ENCODE results near the gene DPP7. TPM values are rescaled to one million over a fixed set of nuclear protein-coding genes. Genes with fewer than 3 reads are reported as not detected.
"Not testable (repeated sequence)": the region's sequence is repeated elsewhere in the genome, so short reads cannot be mapped to it uniquely, and the experiment has no call there.

The DPP7 gene
- total and polyA plus RNA-seq, 7 donors, result 26.6 to 158 (median 91.3) TPM

GRCh38 chr9:137123468-137123837, 8.9 kb upstream of the DPP7 start:
- WGBS, 2 donors, result 70 to 80% methylated on average over 5 of the region's 5 CpGs
- no peaks in the 10 kb centered on the region for H3K9me3 ChIP-seq
- TF ChIP-seq CTCF (IDR thresholded peaks at IDR 0.05), result no peak
- no peak for TF ChIP-seq POLR2AphosphoS5 (IDR thresholded peaks at IDR 0.05)
- no peak for TF ChIP-seq POLR2A (IDR thresholded peaks at IDR 0.05)
- no peak for TF ChIP-seq EP300 (IDR thresholded peaks at IDR 0.05)
- H3K4me3 ChIP-seq, result no peak overlapping the region
- H3K27me3 ChIP-seq, result no peaks in the 10 kb centered on the region
- intact Hi-C loops (cut with DNase I), result no loop called here
- H3K36me3 ChIP-seq, result no peaks in the 10 kb centered on the region
- DNase-seq, result no peak
- H3K4me1 ChIP-seq, result peaks cover 0 to 20% (median 9%) of the 10 kb centered on the region in 4 donors
- H3K27ac ChIP-seq, result no peak overlapping the region

GRCh38 chr9:137122796-137123467, 8.4 kb upstream of the DPP7 start:
- H3K27me3 ChIP-seq; H3K27ac ChIP-seq; DNase-seq; H3K4me3 ChIP-seq; intact Hi-C loops (cut with DNase I); H3K36me3 ChIP-seq; H3K9me3 ChIP-seq: not testable (repeated sequence)
- H3K4me1 ChIP-seq, result peaks cover 0 to 15% (median 4%) of the 10 kb centered on the region in 4 donors
- 76 to 88% methylated on average over 16 of the region's 16 CpGs for WGBS, 2 donors

GRCh38 chr9:137121927-137122795, 7.6 kb upstream of the DPP7 start:
- DNase-seq; H3K9me3 ChIP-seq; H3K4me1 ChIP-seq; H3K36me3 ChIP-seq; H3K27ac ChIP-seq; H3K4me3 ChIP-seq; H3K27me3 ChIP-seq; intact Hi-C loops (cut with DNase I): not testable (repeated sequence)
- 71 to 75% methylated on average over 24 to 25 of the region's 25 CpGs for WGBS, 2 donors

- H3K36me3 ChIP-seq; intact Hi-C loops (cut with DNase I): not testable (repeated sequence)
- 65 to 89% methylated on average over 12 of the region's 12 CpGs for WGBS, 2 donors
Measured at GRCh38 chr9:137118092-137118603, 3.6 kb upstream of the DPP7 start.

GRCh38 chr9:137117269-137117731, 2.8 kb upstream of the DPP7 start:
- DNase-seq, result no peak
- TF ChIP-seq EP300 (IDR thresholded peaks at IDR 0.05) (no peak), CTCF (IDR thresholded peaks at IDR 0.05) (no peak), POLR2A (IDR thresholded peaks at IDR 0.05) (no peak), POLR2AphosphoS5 (IDR thresholded peaks at IDR 0.05) (no peak)
- H3K9me3 ChIP-seq, result no peaks in the 10 kb centered on the region
- 69 to 86% methylated on average over 15 of the region's 15 CpGs for WGBS, 2 donors
- no peak overlapping the region for H3K4me3 ChIP-seq
- no peak overlapping the region for H3K27ac ChIP-seq
- H3K36me3 ChIP-seq, result peaks cover under 1 to 9% (median 5%) of the 10 kb centered on the region in 4 donors
- H3K27me3 ChIP-seq, result no peaks in the 10 kb centered on the region
- intact Hi-C loops (cut with DNase I), result no loop called here
- peaks cover 0 to 19% (median 16%) of the 10 kb centered on the region in 4 donors for H3K4me1 ChIP-seq

More at GRCh38 chr9:137118092-137118603, 3.6 kb upstream of the DPP7 start:
- not testable (repeated sequence) for H3K27ac ChIP-seq, H3K4me3 ChIP-seq, DNase-seq, H3K27me3 ChIP-seq, H3K9me3 ChIP-seq
- peaks cover 0 to 18% (median 15%) of the 10 kb centered on the region in 4 donors for H3K4me1 ChIP-seq

GRCh38 chr9:137116728-137117127, 2.2 kb upstream of the DPP7 start:
- H3K4me3 ChIP-seq, result no peak overlapping the region
- no peaks in the 10 kb centered on the region for H3K9me3 ChIP-seq
- WGBS, 2 donors, result 62 to 74% methylated on average over 17 of the region's 17 CpGs
- no peak overlapping the region for H3K27ac ChIP-seq
- intact Hi-C loops (cut with DNase I), result no loop called here
- H3K36me3 ChIP-seq, result peaks cover 6 to 15% (median 7%) of the 10 kb centered on the region in 4 donors
- TF ChIP-seq EP300 (IDR thresholded peaks at IDR 0.05) (no peak), CTCF (IDR thresholded peaks at IDR 0.05) (no peak), POLR2AphosphoS5 (IDR thresholded peaks at IDR 0.05) (no peak), POLR2A (IDR thresholded peaks at IDR 0.05) (no peak)
- DNase-seq, result no peak
- H3K4me1 ChIP-seq, result peaks cover 0 to 18% (median 15%) of the 10 kb centered on the region in 4 donors
- H3K27me3 ChIP-seq, result no peaks in the 10 kb centered on the region

All from sigmoid colon (tissue), 7 donors.